HepG2 (cell line): ENCODE data around the gene ZBTB7C. TPM values are rescaled to one million over a fixed set of nuclear protein-coding genes. Genes with fewer than 3 reads are reported as not detected.

Source experiments
- ATAC-seq: fragments of 200-7000 bp; cut with Tn5 transposase; 3 replicates; pipeline ENCODE4 v1.9.1; 2020; ENCODE audit warnings: mild to moderate bottlenecking, moderate library complexity
- BruUV-seq: library from RNA; stranded (reverse); fragments of 400-500 nt; replicated peaks from 2 replicates; lab custom pipeline; 2021; lab: Mats Ljungman, UMichigan
- CTCF ChIA-PET: fragments of 300-600 bp; formaldehyde crosslinking; extraction: SDS; loops from one replicate; lab custom pipeline; 2021; ENCODE audit warnings: low total read pairs, inconsistent platforms, low intra/inter-chr PET ratio; lab: Yijun Ruan, JAX
- POLR2A ChIA-PET: fragments of 350-600 bp; sonication (Branson Sonifier 250); formaldehyde crosslinking; loops from one replicate; lab custom pipeline; 2020; ENCODE audit warnings: antibody characterized with exemption, inconsistent platforms; lab: Yijun Ruan, JAX
- DNase-seq: peaks from one replicate; pipeline ENCODE4 v3.0.0-alpha.2; 2015; ENCODE audit warnings: low spot score
- FAIRE-seq: peaks from 3 replicates; lab custom pipeline; 2011; peaks lifted over from hg19 to GRCh38; lab: Jason Lieb, UNC
- H2AFZ ChIP-seq: one replicate; pipeline ENCODE4 v1.6.1; 2011; ENCODE audit warnings: low read length, inconsistent platforms
- H3K27ac ChIP-seq: fragments of 300-600 bp; 3 replicates; pipeline ENCODE4 v1.8.0; 2011; ENCODE audit warnings: mixed run types, mild to moderate bottlenecking, mixed read lengths, low read length, inconsistent platforms; ENCODE audit not compliant: insufficient read depth; ENCODE audit errors: extremely low read length
- H3K27me3 ChIP-seq, 2 experiments: fragments of 200-600 bp in 1 of 2; 2 replicates in 1 of 2; 3 replicates in 1 of 2; pipeline versions ENCODE4 v1.6.0 to v1.8.0; 2011; ENCODE audit warnings: low read length in 2 of 2, mild to moderate bottlenecking in 2 of 2, moderate library complexity in 2 of 2, inconsistent platforms in 1 of 2; ENCODE audit not compliant: insufficient read depth in 2 of 2, control insufficient read depth in 1 of 2
- H3K36me3 ChIP-seq, 2 experiments: fragments of 200-600 bp in 1 of 2; replicated peaks in 1 of 2; 2 replicates in 1 of 2; 3 replicates in 1 of 2; pipeline versions ENCODE4 v1.5.1 to v1.8.0; 2011; ENCODE audit warnings: low read length in 2 of 2, inconsistent platforms in 1 of 2; ENCODE audit not compliant: insufficient read depth in 2 of 2, control insufficient read depth in 1 of 2
- H3K4me1 ChIP-seq: 2 replicates; pipeline ENCODE4 v1.5.1; 2012; ENCODE audit warnings: low read length, inconsistent platforms; ENCODE audit not compliant: insufficient read depth
- H3K4me2 ChIP-seq: 2 replicates; pipeline ENCODE4 v1.6.0; 2011; ENCODE audit warnings: low read depth, low read length, inconsistent platforms
- H3K4me3 ChIP-seq, 3 experiments: fragments of 200-600 bp in 1 of 3; sonication (generic), shearing (Covaris generic) in 1 of 3; replicated peaks in 1 of 3; 2 replicates each; pipeline ENCODE4 v1.5.1; 2011 to 2016; ENCODE audit warnings: low read length in 3 of 3, inconsistent platforms in 2 of 3, low read depth in 2 of 3, mild to moderate bottlenecking in 2 of 3, control low read depth in 1 of 3, mixed read lengths in 1 of 3; ENCODE audit not compliant: insufficient read depth in 1 of 3
- H3K79me2 ChIP-seq: one replicate; pipeline ENCODE4 v1.6.1; 2011; ENCODE audit warnings: low read length, inconsistent platforms; ENCODE audit not compliant: insufficient read depth
- H3K9ac ChIP-seq: 2 replicates; pipeline ENCODE4 v1.6.0; 2011; ENCODE audit warnings: mild to moderate bottlenecking, low read depth, low read length, inconsistent platforms; ENCODE audit not compliant: insufficient read depth
- H3K9me3 ChIP-seq: 2 replicates; pipeline ENCODE4 v1.5.1; 2012; ENCODE audit warnings: mild to moderate bottlenecking, low read length
- H4K20me1 ChIP-seq: 2 replicates; pipeline ENCODE4 v1.6.0; 2011; ENCODE audit warnings: inconsistent platforms, mild to moderate bottlenecking, low read length, moderate library complexity; ENCODE audit not compliant: insufficient read depth
- ATF6 ChIP-seq: sonication (generic); formaldehyde crosslinking; conservative IDR thresholded peaks from 2 replicates; pipeline ENCODE4 v1.4.0; 2020; ENCODE audit warnings: missing genetic modification reagents
- FOXP1 ChIP-seq, 2 experiments: fragments of 450-650 bp in 1 of 2; IDR thresholded peaks; 2 replicates each; pipeline ENCODE4 v1.6.1; 2017 to 2018; ENCODE audit warnings: antibody characterized with exemption in 1 of 2
- JDP2 ChIP-seq: sonication (generic); formaldehyde crosslinking; IDR thresholded peaks from 2 replicates; pipeline ENCODE4 v1.8.1; 2022; ENCODE audit warnings: missing genetic modification reagents, borderline replicate concordance
- MBNL3 ChIP-seq: fragments of 250-450 bp; sonication (Bioruptor Pico); conservative IDR thresholded peaks from 2 replicates; pipeline ENCODE4 v1.8.0; 2022; ENCODE audit warnings: mild to moderate bottlenecking, inconsistent platforms
- NFKB2 ChIP-seq: sonication (generic); formaldehyde crosslinking; IDR thresholded peaks from 2 replicates; pipeline ENCODE4 v1.4.0; 2020; ENCODE audit warnings: missing genetic modification reagents, borderline replicate concordance
- SKI ChIP-seq: fragments of 450-650 bp; IDR thresholded peaks from one replicate; pipeline ENCODE4 v1.6.1; 2018; ENCODE audit warnings: mild to moderate bottlenecking; ENCODE audit not compliant: partially characterized antibody
- ZNF263 ChIP-seq: sonication (generic); formaldehyde crosslinking; IDR thresholded peaks from 2 replicates; pipeline ENCODE4 v1.4.0; 2020; ENCODE audit warnings: missing genetic modification reagents
- ZNF383 ChIP-seq: sonication (generic); formaldehyde crosslinking; IDR thresholded peaks from 2 replicates; pipeline ENCODE4 v1.4.0; 2020; ENCODE audit warnings: missing genetic modification reagents, mild to moderate bottlenecking, borderline replicate concordance
- WGBS: methylation state at CpG from one replicate; pipeline ENCODE4 v1.1.6; 2017; ENCODE audit warnings: low lambda C conversion rate; 5-methylcytosine and 5-hydroxymethylcytosine counted together
- in situ Hi-C: cut with HindIII; loops from 2 replicates; pipeline ENCODE4 v1.10.0; 2017; ENCODE audit warnings: low pct_unique_long_range_greater_than_20kb; ENCODE audit not compliant: extremely low pct_ligation_motif_present
- intact Hi-C: fragments of 100-400 bp; cut with micrococcal nuclease; formaldehyde crosslinking; loops from one replicate; pipeline ENCODE4 v1.10.0; 2022; ENCODE audit not compliant: unreplicated experiment
- polyA plus RNA-seq, 8 experiments: library from polyadenylated mRNA; depleted of rRNA in 3 of 8; stranded (reverse) in 7 of 8; unstranded in 1 of 8; fragments of >200 nt; fragmentation: Illumina TruSeq in 4 of 8; extraction: Trizol in 4 of 8; gene quantifications; 2 replicates each; pipeline versions ENCODE4 v1.2.1 to v1.2.3, GENCODE V29; 2011 to 2016; ENCODE audit warnings: low read depth in 4 of 8, missing spikeins in 1 of 8, mixed read lengths in 1 of 8; ENCODE audit not compliant: insufficient read depth in 1 of 8
- total RNA-seq, 5 experiments: library from RNA; depleted of rRNA; stranded (reverse); fragments of >200 nt; fragmentation: Illumina TruSeq; extraction: Trizol; gene quantifications; 2 replicates each; pipeline ENCODE4 v1.2.3, GENCODE V29; 2016; ENCODE audit warnings: low read depth in 1 of 5
- TF ChIP-seq, protein P1 (sequence below): sonication (generic); formaldehyde crosslinking; IDR thresholded peaks from 2 replicates; pipeline ENCODE4 v1.4.0; 2020; ENCODE audit warnings: mild to moderate bottlenecking, missing genetic modification reagents, borderline replicate concordance
- TF ChIP-seq, protein P2 (sequence below): sonication (generic); formaldehyde crosslinking; IDR thresholded peaks from 2 replicates; pipeline ENCODE4 v1.5.0; 2020; ENCODE audit warnings: mild to moderate bottlenecking, missing genetic modification reagents

ZBTB7C gene
- total and polyA plus RNA-seq, 2 of the 13 experiments (the other 11 are each of a cell fraction or from before 2014, with no cell fraction given) = 0.01 to 0.04 TPM

DNA sequence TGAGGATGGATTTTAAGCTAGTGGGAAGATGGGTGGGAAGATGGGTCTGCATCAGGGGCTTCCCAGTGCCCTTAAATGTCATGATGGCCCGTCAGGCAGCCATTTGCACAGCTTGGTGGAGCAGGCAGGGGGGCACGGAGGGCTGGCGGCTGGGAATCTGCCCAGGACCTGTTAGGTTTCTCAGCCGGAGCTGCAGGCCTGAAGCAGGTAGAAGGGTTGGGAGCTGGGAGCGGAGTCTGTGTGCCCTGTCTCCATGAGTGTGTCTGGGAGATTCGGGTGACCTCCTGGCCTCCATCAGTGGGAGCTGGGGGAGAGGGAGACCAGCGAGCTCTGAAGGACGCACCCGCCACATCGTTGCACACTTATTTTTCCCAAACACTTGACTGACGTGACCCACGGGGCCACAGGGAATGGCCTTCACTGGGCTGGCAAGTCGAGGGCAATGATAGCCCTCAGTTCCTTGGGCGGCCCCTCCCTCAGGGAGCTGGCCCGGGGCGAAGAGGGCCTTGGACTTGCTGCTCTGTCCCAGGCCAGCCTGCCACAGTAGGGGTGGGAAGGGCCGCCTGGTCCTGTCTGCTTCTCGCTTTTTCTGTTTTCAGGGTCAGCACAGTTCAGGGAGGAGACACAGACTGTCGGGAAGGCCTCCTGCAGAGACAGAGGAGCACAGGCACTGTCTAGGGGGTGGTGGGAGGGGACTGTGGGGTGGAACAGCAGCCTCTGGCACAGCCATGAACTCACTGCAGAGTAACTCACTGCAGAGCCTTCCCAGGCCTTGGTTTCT is 236.8 kb downstream of the ZBTB7C start (continued):
- TF ChIP-seq, protein P1, sequence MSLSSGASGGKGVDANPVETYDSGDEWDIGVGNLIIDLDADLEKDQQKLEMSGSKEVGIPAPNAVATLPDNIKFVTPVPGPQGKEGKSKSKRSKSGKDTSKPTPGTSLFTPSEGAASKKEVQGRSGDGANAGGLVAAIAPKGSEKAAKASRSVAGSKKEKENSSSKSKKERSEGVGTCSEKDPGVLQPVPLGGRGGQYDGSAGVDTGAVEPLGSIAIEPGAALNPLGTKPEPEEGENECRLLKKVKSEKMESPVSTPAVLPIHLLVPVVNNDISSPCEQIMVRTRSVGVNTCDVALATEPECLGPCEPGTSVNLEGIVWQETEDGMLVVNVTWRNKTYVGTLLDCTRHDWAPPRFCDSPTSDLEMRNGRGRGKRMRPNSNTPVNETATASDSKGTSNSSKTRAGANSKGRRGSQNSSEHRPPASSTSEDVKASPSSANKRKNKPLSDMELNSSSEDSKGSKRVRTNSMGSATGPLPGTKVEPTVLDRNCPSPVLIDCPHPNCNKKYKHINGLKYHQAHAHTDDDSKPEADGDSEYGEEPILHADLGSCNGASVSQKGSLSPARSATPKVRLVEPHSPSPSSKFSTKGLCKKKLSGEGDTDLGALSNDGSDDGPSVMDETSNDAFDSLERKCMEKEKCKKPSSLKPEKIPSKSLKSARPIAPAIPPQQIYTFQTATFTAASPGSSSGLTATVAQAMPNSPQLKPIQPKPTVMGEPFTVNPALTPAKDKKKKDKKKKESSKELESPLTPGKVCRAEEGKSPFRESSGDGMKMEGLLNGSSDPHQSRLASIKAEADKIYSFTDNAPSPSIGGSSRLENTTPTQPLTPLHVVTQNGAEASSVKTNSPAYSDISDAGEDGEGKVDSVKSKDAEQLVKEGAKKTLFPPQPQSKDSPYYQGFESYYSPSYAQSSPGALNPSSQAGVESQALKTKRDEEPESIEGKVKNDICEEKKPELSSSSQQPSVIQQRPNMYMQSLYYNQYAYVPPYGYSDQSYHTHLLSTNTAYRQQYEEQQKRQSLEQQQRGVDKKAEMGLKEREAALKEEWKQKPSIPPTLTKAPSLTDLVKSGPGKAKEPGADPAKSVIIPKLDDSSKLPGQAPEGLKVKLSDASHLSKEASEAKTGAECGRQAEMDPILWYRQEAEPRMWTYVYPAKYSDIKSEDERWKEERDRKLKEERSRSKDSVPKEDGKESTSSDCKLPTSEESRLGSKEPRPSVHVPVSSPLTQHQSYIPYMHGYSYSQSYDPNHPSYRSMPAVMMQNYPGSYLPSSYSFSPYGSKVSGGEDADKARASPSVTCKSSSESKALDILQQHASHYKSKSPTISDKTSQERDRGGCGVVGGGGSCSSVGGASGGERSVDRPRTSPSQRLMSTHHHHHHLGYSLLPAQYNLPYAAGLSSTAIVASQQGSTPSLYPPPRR = no peak
- no peak for TF ChIP-seq FOXP1 (IDR thresholded peaks at IDR 0.05)
- TF ChIP-seq FOXP1 (CRISPR knock-in tag; IDR thresholded peaks at IDR 0.05) = no peak

GRCh38 chr18:48171490-48172188 is 237.5 kb downstream of the ZBTB7C start:
- H4K20me1 ChIP-seq = no peaks in the 10 kb centered on the region
- no peak overlapping the region for H3K9ac ChIP-seq
- H3K4me2 ChIP-seq = no peak overlapping the region
- POLR2A ChIA-PET = no interaction called here
- DNase-seq (no peak), ATAC-seq (no peak), FAIRE-seq (no peak)
- CTCF ChIA-PET = no interaction called here
- WGBS = 49% methylated on average over 4 of the region's 6 CpGs
- H3K27me3 ChIP-seq = peaks cover 0 to 12% of the 10 kb centered on the region in 2 experiments; a peak in 3 of 5 replicates
- in situ Hi-C loops = no loop called here
- no TSS peak for BruUV-seq
- no peaks in the 10 kb centered on the region for H3K9me3 ChIP-seq
- H3K79me2 ChIP-seq = no peaks in the 10 kb centered on the region
- H2AFZ ChIP-seq = no peak overlapping the region
- no peaks in the 10 kb centered on the region for H3K36me3 ChIP-seq
- intact Hi-C loops = no loop called here
- no peak overlapping the region for H3K4me3 ChIP-seq
- peaks cover 25% of the 10 kb centered on the region for H3K4me1 ChIP-seq
- H3K27ac ChIP-seq = no peak overlapping the region
- TF ChIP-seq MBNL3 (CRISPR knock-in tag) (no peak), JDP2 (no peak), NFKB2 (CRISPR knock-in tag) (no peak), SKI (no peak), ATF6 (CRISPR knock-in tag) (no peak), ZNF383 (CRISPR knock-in tag) (no peak), ZNF263 (CRISPR knock-in tag) (no peak)
- TF ChIP-seq, protein P2, sequence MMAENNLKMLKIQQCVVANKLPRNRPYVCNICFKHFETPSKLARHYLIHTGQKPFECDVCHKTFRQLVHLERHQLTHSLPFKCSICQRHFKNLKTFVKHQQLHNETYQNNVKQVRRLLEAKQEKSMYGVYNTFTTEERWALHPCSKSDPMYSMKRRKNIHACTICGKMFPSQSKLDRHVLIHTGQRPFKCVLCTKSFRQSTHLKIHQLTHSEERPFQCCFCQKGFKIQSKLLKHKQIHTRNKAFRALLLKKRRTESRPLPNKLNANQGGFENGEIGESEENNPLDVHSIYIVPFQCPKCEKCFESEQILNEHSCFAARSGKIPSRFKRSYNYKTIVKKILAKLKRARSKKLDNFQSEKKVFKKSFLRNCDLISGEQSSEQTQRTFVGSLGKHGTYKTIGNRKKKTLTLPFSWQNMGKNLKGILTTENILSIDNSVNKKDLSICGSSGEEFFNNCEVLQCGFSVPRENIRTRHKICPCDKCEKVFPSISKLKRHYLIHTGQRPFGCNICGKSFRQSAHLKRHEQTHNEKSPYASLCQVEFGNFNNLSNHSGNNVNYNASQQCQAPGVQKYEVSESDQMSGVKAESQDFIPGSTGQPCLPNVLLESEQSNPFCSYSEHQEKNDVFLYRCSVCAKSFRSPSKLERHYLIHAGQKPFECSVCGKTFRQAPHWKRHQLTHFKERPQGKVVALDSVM = no peak
